Nasal cavity respiratory epithelium epithelial cell of viscerocranial mucosa (primary cell): ENCODE results near the gene MBNL3. TPM values are rescaled to one million over a fixed set of nuclear protein-coding genes. Genes with fewer than 3 reads are reported as not detected.

Experiments
- total RNA-seq: library from RNA; depleted of rRNA; stranded (reverse); fragments of >200 nt; gene quantifications from 2 replicates; pipeline ENCODE4 v1.2.3, GENCODE V29; 2014

MBNL3 gene
- total RNA-seq = 6.8 and 10.2 TPM in 2 replicates

GRCh38 chrX:132488819-132489577 lies at the start of gene MBNL3:
Gene MBNL3, minus strand, starts transcription at chrX:132489038. Its CDS starts 49,427 bp downstream, at chrX:132439611.

